Cardiac fibroblast (primary cell): ENCODE measurements around the gene IMP4.

ENCODE experiments used
- DNase-seq, 2 donors: peaks; one replicate each; pipeline versions ENCODE4 v3.0.0 to v3.0.0-alpha.2; 2010; ENCODE audit warnings: low read depth in 2 of 2
- H3K4me3 ChIP-seq, 2 donors: replicated peaks in 1 of 2; 1 replicate in 1 of 2; 2 replicates in 1 of 2; pipeline ENCODE4 v1.5.1; 2011; ENCODE audit warnings: low read depth in 2 of 2, low read length in 2 of 2, mild to moderate bottlenecking in 2 of 2, moderate library complexity in 1 of 2
- TF ChIP-seq, protein P1 (sequence below): IDR thresholded peaks from one replicate; pipeline ENCODE4 v1.5.1; 2011; ENCODE audit warnings: low read depth, mild to moderate bottlenecking, low read length, inconsistent platforms

Gene IMP4

DNA sequence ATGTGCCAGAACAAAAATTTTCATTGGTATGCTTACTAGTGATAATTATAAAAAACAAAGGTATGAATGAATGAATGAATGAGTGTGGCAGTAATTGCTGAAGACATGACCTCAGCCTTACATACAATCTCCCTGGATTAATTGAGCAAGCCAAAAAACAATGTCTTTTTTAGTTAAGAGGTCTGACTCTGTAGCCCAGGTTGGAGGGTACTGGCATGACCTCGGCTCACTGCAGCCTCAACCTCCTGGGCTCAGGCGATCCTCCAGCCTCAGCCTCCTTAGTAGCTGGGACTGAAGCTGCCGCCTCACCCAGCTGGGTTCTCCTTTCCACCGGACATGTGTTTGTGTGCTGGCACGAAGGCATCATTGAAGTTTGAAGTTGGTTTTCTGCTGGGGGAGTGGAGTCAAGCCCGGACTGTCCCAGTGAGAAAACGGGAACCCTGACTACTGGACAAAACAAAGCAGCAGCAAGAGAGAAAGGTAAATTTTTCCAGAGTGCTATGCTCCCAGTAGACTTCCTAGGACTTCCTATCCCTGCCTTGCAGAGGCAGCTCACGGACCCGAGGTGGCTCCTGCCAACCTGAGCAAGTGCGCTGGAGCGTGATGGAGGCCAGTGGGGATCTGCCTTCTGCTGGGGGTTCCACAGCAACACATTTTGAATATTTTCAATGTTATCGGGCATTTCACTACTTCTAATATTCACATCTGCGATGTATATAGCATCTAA lies 6.4 kb upstream of the IMP4 start:
- no peak for DNase-seq

DNA sequence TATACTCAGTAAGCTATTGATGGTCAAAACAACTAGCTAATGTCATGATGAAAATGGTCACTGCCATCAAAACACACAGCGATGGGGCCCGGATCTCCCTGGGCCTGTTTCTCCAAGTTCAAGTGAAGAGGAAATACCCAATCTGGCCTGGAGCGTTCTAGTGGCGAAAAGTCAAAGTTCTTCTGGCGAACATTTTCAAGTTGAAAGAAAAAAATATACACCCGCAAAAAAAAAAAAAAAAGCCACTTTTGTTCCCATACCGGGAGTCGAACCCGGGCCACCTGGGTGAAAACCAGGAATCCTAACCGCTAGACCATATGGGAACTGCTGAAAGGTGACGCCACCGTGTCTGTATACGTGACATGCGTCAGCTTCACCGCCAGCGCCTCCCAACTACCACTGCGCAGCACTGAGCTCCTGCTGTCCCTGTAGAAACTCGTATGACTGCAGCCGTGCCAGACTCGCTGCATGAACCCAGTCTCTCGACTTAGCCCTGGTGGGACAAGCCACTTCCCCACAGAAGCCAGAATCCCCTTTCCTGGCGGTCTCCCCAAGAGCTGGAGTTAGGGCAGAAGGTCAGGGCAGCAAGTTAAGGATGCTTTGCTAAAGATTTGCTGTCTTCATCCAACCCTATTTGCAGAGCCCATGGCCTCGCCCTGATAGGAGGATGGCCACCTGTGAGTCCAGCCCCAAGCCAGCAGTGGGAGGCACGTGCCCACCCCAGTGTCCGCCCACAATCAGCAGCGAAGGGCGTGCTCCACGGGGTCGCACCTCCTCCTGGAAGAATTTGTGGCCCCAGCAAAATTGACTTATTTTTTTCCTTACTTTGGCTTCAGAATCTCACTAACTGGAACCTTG lies 5.6 kb upstream of the IMP4 start:
- TF ChIP-seq, protein P1, sequence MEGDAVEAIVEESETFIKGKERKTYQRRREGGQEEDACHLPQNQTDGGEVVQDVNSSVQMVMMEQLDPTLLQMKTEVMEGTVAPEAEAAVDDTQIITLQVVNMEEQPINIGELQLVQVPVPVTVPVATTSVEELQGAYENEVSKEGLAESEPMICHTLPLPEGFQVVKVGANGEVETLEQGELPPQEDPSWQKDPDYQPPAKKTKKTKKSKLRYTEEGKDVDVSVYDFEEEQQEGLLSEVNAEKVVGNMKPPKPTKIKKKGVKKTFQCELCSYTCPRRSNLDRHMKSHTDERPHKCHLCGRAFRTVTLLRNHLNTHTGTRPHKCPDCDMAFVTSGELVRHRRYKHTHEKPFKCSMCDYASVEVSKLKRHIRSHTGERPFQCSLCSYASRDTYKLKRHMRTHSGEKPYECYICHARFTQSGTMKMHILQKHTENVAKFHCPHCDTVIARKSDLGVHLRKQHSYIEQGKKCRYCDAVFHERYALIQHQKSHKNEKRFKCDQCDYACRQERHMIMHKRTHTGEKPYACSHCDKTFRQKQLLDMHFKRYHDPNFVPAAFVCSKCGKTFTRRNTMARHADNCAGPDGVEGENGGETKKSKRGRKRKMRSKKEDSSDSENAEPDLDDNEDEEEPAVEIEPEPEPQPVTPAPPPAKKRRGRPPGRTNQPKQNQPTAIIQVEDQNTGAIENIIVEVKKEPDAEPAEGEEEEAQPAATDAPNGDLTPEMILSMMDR: no peak
- peak; percentile 84 for DNase-seq
- H3K4me3 ChIP-seq: peak overlapping the region; percentile 37 to 42

More for the DNA sequence above, 6.4 kb upstream of the IMP4 start:
- H3K4me3 ChIP-seq: no peak overlapping the region
- TF ChIP-seq, protein P1: no peak

DNA sequence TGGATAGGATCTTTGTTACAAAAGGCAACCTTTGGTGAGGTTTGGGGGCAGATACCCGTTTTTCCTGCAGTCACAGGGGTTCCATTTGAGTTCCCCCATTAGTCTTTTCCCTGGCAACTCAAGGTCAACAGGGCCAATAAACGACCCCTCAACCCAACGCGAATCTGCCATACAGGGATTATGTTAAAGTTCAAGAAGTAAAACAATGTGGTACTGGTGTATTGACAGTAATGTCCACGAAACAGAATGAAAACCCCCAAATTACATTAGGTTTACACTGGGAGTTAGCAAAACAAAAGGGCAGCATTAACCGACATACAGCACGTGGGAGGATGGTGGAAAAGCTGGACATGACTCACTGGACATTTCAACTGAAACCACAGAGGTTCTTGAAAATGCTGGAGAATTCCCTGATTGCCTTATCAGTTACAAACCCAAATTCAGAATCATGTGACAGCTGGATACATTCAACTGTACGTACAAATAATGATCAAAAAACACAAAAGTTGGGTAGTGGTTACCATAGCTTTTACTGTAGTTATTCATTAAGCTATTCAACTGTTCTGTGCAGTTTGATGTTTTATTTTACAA lies 4.9 kb upstream of the IMP4 start:
- H3K4me3 ChIP-seq: no peak overlapping the region
- DNase-seq: peak; percentile 74 to 75
- TF ChIP-seq, protein P1: no peak

DNA sequence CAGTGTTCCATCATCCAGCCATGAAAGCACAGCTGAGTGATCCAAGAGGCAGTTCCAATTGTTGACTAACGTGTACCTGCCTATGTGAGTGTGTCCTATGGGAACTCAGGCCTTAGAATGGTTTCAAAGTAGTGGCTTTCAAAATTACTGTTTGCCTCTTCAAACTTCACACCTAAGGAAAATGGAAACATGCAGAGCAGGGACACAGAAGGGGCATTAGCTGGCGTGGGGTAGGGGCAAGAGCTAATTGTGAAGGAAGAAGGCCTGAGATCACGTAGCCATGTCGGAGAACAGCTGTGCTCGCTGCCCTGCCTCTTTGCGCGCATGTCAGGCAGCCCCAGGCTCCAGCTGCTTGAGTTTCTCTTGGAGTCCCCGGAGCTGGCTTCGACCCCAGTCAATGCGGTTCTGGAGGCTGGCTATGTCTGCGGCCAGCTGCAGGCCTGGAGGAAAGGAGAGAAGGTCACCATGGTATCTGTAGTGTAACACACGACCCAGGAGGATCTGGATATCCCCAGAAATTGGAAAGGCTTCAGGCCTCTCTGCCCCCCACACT lies 3.8 kb upstream of the IMP4 start:
- H3K4me3 ChIP-seq: no peak overlapping the region
- TF ChIP-seq, protein P1: no peak
- DNase-seq: no peak

DNA sequence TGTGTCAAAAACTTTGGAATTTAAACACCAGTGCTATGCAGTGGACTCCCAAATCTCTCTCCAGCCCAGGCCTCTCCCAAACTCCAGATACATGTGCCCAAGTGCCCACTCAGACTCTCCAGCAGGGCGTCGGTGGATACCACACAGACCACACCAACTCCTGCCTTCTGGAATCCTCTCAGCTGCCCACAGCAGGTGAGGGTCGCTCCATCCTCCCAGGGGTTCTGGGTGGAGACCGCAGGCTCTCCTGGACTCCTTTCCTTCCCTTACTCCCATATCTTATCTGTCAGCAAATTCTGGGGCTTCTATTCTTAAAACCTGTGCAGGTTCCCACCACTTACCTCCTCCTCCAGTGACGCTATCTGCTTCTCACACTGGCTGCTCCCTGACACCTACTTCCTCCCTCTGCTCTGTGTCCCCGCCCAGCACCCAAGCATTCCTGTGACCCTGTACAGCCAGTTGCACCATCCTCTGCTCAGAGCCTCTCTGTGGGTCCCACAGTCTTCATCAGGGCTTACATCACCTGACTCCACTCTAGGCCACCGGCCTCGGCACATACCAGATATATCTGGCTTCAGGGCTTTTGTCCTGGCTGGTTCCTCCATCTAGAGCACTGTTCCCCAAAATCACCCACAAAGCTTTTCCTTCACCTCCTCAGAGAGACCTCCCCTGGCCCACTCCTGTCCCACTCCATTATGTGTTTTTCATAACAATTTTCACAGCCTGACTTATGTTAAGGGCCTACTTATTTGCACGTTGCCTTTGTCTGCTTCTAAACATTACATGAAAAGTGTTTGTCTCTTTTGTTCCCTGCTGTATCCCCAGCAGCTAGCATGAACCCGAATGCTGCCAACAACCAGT lies 2.6 kb upstream of the IMP4 start:
- no peak for DNase-seq
- no peak overlapping the region for H3K4me3 ChIP-seq
- TF ChIP-seq, protein P1: no peak

DNA sequence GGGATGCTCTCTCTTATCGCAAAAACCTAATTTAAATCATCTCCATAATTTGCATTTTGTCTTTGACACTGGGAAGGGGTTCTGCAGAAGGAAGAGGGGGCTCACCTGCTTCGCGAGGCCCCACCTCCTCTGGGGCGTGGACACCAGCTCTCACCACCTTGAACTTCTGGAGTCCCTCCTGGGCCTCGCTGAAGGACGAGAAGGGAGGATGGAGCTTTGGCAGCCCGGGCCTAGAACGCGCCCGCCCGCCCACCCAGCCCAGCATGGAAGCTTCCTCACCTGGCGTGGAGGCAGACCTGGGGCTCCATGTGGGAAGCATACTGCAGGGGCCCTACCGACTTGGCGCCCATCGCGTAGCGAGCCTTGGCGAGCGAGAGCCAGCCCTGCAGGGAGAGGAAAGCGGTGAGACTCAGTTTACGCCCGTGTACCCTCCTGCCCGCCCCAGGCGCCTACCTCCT lies 1.1 kb upstream of the IMP4 start:
- peak overlapping the region; percentile 71 to 92 for H3K4me3 ChIP-seq
- TF ChIP-seq, protein P1: no peak
- no peak for DNase-seq
